Coronary artery (tissue), 2 donors: ENCODE data around the gene HSF2BP.
"Not testable (repeated sequence)": the region's sequence is repeated elsewhere in the genome, so short reads cannot be mapped to it uniquely, and the experiment has no call there.

ENCODE experiments used
- DNase-seq: peaks from one replicate; pipeline ENCODE4 v3.0.0-alpha.2; 2017; ENCODE audit warnings: low spot score
- H3K27ac ChIP-seq, 2 donors: fragments of 200-600 bp; sonication (generic); one replicate each; pipeline ENCODE4 v1.5.1; 2016 to 2019
- H3K4me3 ChIP-seq: fragments of 200-600 bp; sonication (generic); 2 replicates; pipeline ENCODE4 v1.5.1; 2016; ENCODE audit warnings: mild to moderate bottlenecking, moderate library complexity
- CTCF ChIP-seq: fragments of 200-600 bp; sonication (generic); IDR thresholded peaks from one replicate; pipeline ENCODE4 v1.5.1; 2019; ENCODE audit warnings: antibody characterized with exemption

The HSF2BP gene

GRCh38 chr21:43658088-43658741, 1.1 kb downstream of the HSF2BP start:
- Histone ChIP-seq H3K27ac (no peak overlapping the region), H3K4me3 (no peak overlapping the region)
- TF ChIP-seq CTCF = no peak
- no peak for DNase-seq

GRCh38 chr21:43657355-43658087, 1.8 kb downstream of the HSF2BP start:
- H3K27ac ChIP-seq = no peak overlapping the region
- no peak overlapping the region for H3K4me3 ChIP-seq
- no peak for DNase-seq
- TF ChIP-seq CTCF = no peak

GRCh38 chr21:43654806-43655489, 4.3 kb downstream of the HSF2BP start:
- no peak for DNase-seq

GRCh38 chr21:43653626-43654025, 5.7 kb downstream of the HSF2BP start:
- no peak overlapping the region for H3K4me3 ChIP-seq
- no peak for TF ChIP-seq CTCF
- DNase-seq = no peak
- H3K27ac ChIP-seq = no peak overlapping the region

More at GRCh38 chr21:43654806-43655489, 4.3 kb downstream of the HSF2BP start:
- no peak overlapping the region for H3K4me3 ChIP-seq
- no peak for TF ChIP-seq CTCF
- no peak overlapping the region for H3K27ac ChIP-seq

GRCh38 chr21:43652616-43653015, 6.7 kb downstream of the HSF2BP start:
- H3K27ac ChIP-seq = no peak overlapping the region
- TF ChIP-seq CTCF = no peak
- no peak overlapping the region for H3K4me3 ChIP-seq
- no peak for DNase-seq

- not testable (repeated sequence) for H3K4me3 ChIP-seq, H3K27ac ChIP-seq, DNase-seq
These were observed 7.4 kb downstream of the HSF2BP start for GRCh38 chr21:43651926-43652325.

GRCh38 chr21:43648171-43648570, 11.1 kb downstream of the HSF2BP start:
- DNase-seq = no peak
- H3K27ac ChIP-seq = no peak overlapping the region

More at GRCh38 chr21:43648171-43648570, 11.1 kb downstream of the HSF2BP start:
- H3K4me3 ChIP-seq = no peak overlapping the region
- no peak for TF ChIP-seq CTCF
